ENCODE measurements around the gene NSD2.

NSD2 gene

DNA sequence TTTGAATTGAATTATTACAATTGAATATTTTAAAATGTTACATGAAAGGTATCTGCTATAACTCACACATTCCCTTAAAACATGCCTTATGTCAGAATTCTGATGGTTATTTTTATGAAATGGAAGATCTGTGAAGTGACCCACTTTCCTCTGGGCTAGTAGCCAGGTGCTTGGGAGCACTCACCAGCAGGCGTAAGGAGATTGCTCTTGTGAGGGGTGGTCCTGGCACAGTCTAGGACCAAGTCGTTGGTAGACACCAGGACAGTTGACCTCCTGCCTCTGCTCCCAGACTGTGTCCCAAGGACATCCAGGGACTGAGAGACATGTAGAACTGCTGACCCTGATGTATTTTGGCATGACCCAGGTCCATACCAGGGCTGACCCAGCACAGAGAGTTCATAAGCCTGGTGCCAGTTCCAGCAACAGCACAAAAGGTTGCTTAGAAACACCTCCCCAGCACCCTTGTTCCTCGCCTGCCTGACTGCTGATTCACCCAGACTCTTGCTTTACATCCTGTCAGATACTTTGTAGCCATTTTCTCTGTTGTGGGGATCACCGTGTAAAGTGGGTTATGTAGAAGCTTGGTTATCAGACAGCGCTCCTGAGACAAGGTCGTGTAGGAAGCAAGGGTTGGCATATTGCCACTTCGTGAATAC lies 89.1 kb downstream of the NSD2 start:
- H3K4me3 ChIP-seq (ENCODE audit: low read length), result no peak overlapping the region
- TF ChIP-seq, protein P1, sequence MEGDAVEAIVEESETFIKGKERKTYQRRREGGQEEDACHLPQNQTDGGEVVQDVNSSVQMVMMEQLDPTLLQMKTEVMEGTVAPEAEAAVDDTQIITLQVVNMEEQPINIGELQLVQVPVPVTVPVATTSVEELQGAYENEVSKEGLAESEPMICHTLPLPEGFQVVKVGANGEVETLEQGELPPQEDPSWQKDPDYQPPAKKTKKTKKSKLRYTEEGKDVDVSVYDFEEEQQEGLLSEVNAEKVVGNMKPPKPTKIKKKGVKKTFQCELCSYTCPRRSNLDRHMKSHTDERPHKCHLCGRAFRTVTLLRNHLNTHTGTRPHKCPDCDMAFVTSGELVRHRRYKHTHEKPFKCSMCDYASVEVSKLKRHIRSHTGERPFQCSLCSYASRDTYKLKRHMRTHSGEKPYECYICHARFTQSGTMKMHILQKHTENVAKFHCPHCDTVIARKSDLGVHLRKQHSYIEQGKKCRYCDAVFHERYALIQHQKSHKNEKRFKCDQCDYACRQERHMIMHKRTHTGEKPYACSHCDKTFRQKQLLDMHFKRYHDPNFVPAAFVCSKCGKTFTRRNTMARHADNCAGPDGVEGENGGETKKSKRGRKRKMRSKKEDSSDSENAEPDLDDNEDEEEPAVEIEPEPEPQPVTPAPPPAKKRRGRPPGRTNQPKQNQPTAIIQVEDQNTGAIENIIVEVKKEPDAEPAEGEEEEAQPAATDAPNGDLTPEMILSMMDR (IDR thresholded peaks at IDR 0.05; ENCODE audit: insufficient read depth, low read depth, low read length, missing control alignments), result no peak
- peak; percentile 32 for DNase-seq (ENCODE audit: low read depth)

DNA sequence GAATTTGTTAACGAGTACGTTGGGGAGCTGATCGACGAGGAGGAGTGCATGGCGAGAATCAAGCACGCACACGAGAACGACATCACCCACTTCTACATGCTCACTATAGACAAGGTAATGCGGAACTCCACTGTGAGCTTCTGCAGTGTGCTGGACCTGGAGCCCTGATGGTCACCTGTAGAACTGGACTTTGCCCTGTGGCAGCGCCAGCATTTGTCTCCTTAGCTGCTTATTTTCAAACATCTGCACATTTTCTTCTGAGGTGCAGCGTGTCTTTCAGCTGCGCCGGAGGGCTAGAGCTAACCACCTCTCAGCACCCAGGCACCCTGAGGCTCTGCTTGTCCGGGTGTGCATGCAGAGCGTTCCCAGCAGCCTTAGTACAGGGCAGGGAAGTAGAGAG lies 89.8 kb downstream of the NSD2 start:
- H3K4me3 ChIP-seq (ENCODE audit: low read length), result no peak overlapping the region
- TF ChIP-seq, protein P1 (IDR thresholded peaks at IDR 0.05; ENCODE audit: insufficient read depth, low read depth, low read length, missing control alignments), result no peak
- no peak for DNase-seq (ENCODE audit: low read depth)

DNA sequence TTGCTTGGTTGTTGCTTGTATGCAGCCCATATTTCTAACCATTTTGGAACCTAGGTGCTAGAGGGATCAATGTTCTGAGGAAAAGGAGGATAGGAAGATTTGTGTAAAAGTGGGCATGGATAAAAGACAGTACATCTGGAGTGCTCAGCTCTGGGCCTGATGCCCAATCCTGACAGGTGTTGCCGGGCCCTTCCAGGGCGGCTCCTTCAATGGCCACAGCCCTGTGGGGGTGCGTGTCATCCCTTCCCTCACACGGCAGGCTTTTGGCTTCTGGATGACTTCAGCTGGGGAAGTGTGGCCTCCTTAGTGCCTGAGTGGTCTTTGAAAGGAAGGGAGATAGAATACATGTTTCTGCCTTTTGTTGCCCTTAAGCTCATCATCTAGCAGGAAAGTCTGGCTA lies 90.4 kb downstream of the NSD2 start:
- H3K4me3 ChIP-seq (ENCODE audit: low read length), result no peak overlapping the region
- no peak for DNase-seq (ENCODE audit: low read depth)
- TF ChIP-seq, protein P1 (IDR thresholded peaks at IDR 0.05; ENCODE audit: insufficient read depth, low read depth, low read length, missing control alignments), result no peak

DNA sequence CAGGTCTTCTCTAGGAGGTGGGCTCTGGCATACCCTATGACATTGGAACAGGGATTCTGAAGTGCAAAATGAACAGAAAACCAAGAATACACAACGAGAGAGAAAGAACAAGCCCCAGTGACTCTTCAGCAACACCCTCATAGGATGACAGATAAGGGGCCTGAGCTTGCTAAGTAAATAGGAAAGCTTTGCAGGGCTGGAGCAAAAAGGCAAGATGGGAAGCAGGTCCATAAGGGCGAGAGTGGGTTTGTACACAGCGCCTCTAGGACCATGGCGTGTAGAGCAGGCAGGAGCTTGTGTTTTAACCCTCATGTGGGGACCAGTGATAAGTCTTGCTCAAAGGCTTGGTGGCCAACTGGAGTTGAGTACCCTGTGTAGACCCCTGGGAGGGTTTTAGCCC lies 91.8 kb downstream of the NSD2 start:
- TF ChIP-seq, protein P1 (IDR thresholded peaks at IDR 0.05; ENCODE audit: insufficient read depth, low read depth, low read length, missing control alignments), result no peak
- DNase-seq (ENCODE audit: low read depth), result no peak
- H3K4me3 ChIP-seq (ENCODE audit: low read length), result no peak overlapping the region

DNA sequence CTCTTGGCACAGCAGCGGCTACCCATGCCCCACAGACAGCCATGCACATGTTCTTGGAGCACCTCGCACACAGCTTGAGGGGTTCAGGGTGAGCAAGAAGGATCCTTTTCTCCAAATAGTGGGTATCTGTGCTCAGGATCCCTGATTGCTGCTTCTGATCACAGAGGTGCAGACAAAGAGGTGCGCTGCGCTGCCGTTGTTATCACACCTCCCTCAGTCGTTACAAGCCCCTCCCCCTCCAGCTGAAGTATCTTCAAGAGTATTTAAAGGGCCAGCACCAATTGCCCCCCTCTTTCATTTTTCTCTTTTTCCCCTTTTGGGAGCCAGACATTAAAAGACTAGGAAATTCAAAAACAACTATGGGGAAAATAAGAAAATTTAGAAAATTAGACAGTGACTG lies 93.2 kb downstream of the NSD2 start:
- no peak for DNase-seq (ENCODE audit: low read depth)
- TF ChIP-seq, protein P1 (IDR thresholded peaks at IDR 0.05; ENCODE audit: insufficient read depth, low read depth, low read length, missing control alignments), result no peak
- H3K4me3 ChIP-seq (ENCODE audit: low read length), result no peak overlapping the region

DNA sequence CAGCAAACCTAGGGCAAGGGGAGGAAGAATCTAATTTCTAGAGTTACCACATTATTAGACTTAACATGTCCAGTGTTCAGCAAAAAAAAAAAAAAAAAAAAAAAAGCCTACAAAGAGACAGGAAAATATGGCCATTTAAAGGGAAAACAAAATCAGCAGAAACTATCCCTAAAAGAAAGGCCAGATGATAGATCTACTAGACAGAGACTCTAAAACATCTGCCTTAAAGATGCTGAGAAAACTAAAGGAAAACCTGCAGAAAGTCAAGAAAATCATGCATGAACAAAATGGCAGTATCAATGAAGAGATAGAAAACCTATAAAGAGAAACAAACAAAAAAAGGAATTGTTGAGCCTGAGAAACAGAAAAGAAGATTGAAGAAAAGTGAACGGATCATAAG lies 93.8 kb downstream of the NSD2 start:
- DNase-seq (ENCODE audit: low read depth), result no peak
- TF ChIP-seq, protein P1 (IDR thresholded peaks at IDR 0.05; ENCODE audit: insufficient read depth, low read depth, low read length, missing control alignments), result no peak
- H3K4me3 ChIP-seq (ENCODE audit: low read length), result no peak overlapping the region

DNA sequence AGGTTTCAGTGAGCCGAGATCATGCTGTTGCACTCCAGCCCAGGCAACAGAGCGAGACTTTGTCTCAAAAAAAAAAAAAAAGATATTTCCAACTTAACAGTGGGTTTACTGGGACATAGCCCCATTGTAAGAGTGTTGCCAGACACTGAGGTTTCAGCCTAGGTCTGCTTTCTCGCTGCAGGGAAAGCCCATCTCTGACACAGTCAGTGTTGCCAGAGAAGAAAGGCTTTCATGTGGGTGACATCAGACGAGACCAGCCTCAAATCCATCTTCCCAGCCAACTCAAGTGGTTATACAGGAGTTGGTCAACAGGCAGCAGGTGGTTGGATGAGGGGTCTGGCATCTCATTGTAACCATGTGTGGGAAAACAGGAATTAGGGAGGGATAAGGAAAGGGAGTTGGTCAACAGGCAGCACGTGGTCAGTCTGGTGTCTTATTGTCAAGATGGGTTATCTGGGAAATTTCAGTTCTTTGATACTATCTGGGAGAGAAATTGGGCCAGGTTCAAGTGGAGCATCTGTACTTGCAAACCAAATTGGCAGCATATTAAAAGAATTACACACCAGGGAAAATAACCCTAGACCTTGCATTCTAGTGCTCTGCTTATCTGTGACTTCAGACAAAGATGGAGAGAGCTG lies 96.4 kb downstream of the NSD2 start:
- TF ChIP-seq, protein P1 (IDR thresholded peaks at IDR 0.05; ENCODE audit: insufficient read depth, low read depth, low read length, missing control alignments), result no peak
- no peak overlapping the region for H3K4me3 ChIP-seq (ENCODE audit: low read length)
- no peak for DNase-seq (ENCODE audit: low read depth)
